GM18951 (cell line): ENCODE data around the gene KCNK18.
"Not testable (repeated sequence)": the region's sequence is repeated elsewhere in the genome, so short reads cannot be mapped to it uniquely, and the experiment has no call there.

ENCODE experiments used
- POLR2A ChIP-seq: IDR thresholded peaks from 4 replicates; pipeline ENCODE4 v1.6.1; 2011; ENCODE audit warnings: mild to moderate bottlenecking; ENCODE audit not compliant: insufficient read length, insufficient read depth; ENCODE audit errors: extremely low read depth
- in situ Hi-C: fragments of 300-500 bp; cut with MboI; formaldehyde crosslinking; loops from one replicate; pipeline ENCODE4 v1.12.0; 2022; ENCODE audit warnings: low sequenced_read_pairs, mixed read lengths, inconsistent platforms; ENCODE audit not compliant: unreplicated experiment

Gene KCNK18

DNA sequence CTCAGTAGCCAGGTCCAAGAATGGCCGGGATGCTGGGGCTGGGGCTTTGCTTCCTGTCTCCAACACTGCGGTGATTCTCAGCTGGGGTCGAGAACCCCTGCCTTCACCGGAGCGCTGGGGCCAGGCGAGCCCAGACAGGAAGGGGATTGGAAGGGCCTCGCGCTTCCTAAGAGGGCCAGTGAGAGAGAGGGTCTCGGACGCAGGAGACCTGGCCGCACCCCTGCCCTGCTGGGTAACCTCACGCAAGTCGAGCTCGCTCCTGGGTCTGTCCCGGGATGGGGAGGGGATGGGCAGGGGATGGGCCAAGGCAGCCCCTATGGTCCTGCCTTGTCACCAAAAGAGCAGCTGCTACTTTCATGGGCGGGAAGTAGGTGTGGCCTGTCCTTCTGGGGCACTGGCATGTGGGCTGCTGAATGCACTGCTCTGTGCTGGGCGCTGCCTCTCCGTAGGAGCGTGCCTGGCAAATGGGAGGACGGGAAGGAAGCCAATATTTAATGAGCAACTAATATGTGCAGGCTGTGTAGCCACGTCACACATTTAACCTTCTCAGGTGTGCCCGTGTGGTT, 20.0 kb downstream of the KCNK18 start:
- no peak for TF ChIP-seq POLR2A
- in situ Hi-C loops, result loop anchor here (25.0 kb wide), 1 partner anchor 245 kb away; no protein-coding TSS in a partner anchor

- in situ Hi-C loops, result loop anchor here (25.0 kb wide), 1 partner anchor 244 kb away; no protein-coding TSS in a partner anchor
- no peak for TF ChIP-seq POLR2A
These were observed 21.4 kb downstream of the KCNK18 start for GRCh38 chr10:117218654-117219053.

DNA sequence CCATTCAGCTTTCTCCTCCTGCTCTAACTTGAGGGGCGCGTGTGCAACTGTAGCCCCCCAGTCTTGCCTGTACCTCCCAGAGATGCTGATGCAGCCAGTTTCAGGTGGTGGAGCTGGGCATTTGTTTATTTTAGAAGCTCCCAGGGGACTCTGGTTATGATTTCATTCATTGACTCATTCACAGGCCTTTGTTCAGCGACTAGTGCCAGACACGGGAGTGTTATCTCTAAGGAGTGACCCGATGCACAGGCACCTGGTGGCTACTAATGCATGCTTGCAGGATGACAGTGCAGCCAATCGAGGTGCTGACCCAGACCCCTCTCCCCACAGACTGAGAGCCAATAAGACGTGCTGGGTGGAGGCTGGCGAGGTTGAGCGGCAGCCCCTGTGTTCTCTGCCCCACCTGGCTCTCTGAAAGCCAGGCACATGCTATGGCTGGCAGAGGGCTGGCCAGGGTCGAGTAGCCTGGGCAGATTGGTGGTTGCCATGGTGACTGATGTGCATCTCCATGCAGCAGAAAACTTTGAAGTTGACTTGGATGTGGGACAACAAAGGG, 23.9 kb downstream of the KCNK18 start:
- TF ChIP-seq POLR2A, result no peak
- in situ Hi-C loops, result loop anchor here (10.0 to 25.0 kb wide), 2 partner anchors 94 to 241 kb away; no protein-coding TSS in a partner anchor

GRCh38 chr10:117222552-117222951, 25.3 kb downstream of the KCNK18 start:
- in situ Hi-C loops, result loop anchor here (10.0 to 25.0 kb wide), 2 partner anchors 92 to 240 kb away; no protein-coding TSS in a partner anchor
- TF ChIP-seq POLR2A, result no peak

GRCh38 chr10:117222976-117223692, 25.8 kb downstream of the KCNK18 start:
- TF ChIP-seq POLR2A, result no peak
- in situ Hi-C loops, result loop anchor here (10.0 to 25.0 kb wide), 2 partner anchors 92 to 239 kb away; no protein-coding TSS in a partner anchor

GRCh38 chr10:117223693-117224430, 26.6 kb downstream of the KCNK18 start:
- in situ Hi-C loops, result loop anchor here (10.0 to 25.0 kb wide), 2 partner anchors 91 to 238 kb away; no protein-coding TSS in a partner anchor
- no peak for TF ChIP-seq POLR2A

DNA sequence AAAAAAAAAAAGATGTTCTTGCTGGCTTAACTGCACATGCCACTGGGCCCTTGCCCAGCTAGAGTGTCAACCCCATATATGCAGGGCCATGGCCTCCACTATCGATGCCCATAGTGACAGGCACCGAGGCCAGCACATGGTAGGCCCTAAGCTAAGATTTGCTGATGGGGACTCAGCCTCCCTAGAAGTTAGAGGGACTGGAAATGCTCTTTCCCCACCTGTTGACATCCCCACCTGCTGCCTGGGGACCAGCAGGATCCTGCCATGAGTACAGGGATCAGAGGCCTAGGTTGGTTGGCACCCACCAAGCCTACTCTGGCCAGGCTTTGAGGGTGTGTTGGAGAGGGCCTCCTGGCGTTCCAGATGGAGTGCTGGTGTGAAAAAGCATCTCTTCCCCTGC, 27.6 kb downstream of the KCNK18 start:
- in situ Hi-C loops, result loop anchor here (10.0 to 25.0 kb wide), 2 partner anchors 90 to 237 kb away; no protein-coding TSS in a partner anchor
- TF ChIP-seq POLR2A, result no peak

GRCh38 chr10:117226813-117227451, 29.6 kb downstream of the KCNK18 start:
- in situ Hi-C loops, result loop anchor here (10.0 kb wide), 1 partner anchor 88 kb away; no protein-coding TSS in a partner anchor
- TF ChIP-seq POLR2A, result no peak

- TF ChIP-seq POLR2A, result no peak
- in situ Hi-C loops, result loop anchor here (10.0 kb wide), 1 partner anchor 87 kb away; no protein-coding TSS in a partner anchor
These were observed 30.9 kb downstream of the KCNK18 start for GRCh38 chr10:117228210-117228609.

GRCh38 chr10:117230107-117230506, 32.8 kb downstream of the KCNK18 start:
- in situ Hi-C loops, result not testable (repeated sequence)

GRCh38 chr10:117237401-117237991, 40.2 kb downstream of the KCNK18 start:
- no peak for TF ChIP-seq POLR2A
- in situ Hi-C loops, result no loop called here

GRCh38 chr10:117239051-117239450, 41.8 kb downstream of the KCNK18 start:
- in situ Hi-C loops, result no loop called here
- TF ChIP-seq POLR2A, result no peak
